ENCODE data around the gene ZNF738.

- no peak for TF ChIP-seq CTCF (IDR thresholded peaks at IDR 0.05)
- no peak for TF ChIP-seq EP300 (IDR thresholded peaks at IDR 0.05)
- TF ChIP-seq POLR2AphosphoS5 (IDR thresholded peaks at IDR 0.05): no peak
Observed at GRCh38 chr19:21328406-21328805, 30.4 kb upstream of the ZNF738 start.
